Stimulated activated CD8-positive, alpha-beta memory T cell treated with anti-CD3 and anti-CD28 coated beads, Interleukin-2, amount 100 ng/mL, for 1 hour (primary cell): Measurements from ENCODE around the gene ASF1B.

Experiments used
- DNase-seq, 2 donors: peaks; one replicate each; pipeline ENCODE4 v3.0.0-alpha.2; 2020; ENCODE audit warnings: low read depth in 2 of 2

The ASF1B gene

GRCh38 chr19:14088634-14089411 lies 47.6 kb downstream of the ASF1B start:
- DNase-seq = no peak

GRCh38 chr19:14086098-14086497 lies 50.3 kb downstream of the ASF1B start:
- DNase-seq = no peak

GRCh38 chr19:14085309-14085995 lies 50.9 kb downstream of the ASF1B start, which contains the start of gene C19orf67:
Gene C19orf67, minus strand, starts transcription at chr19:14085783. Its CDS starts 156 bp downstream, at chr19:14085627.
- DNase-seq = no peak

GRCh38 chr19:14082675-14082960 lies 53.8 kb downstream of the ASF1B start:
- no peak for DNase-seq

GRCh38 chr19:14081797-14082674 lies 54.4 kb downstream of the ASF1B start:
- no peak for DNase-seq

- peak; percentile 98 for DNase-seq
These were observed 55.2 kb downstream of the ASF1B start for GRCh38 chr19:14080887-14081796.

GRCh38 chr19:14078411-14078810 lies 58.0 kb downstream of the ASF1B start:
- no peak for DNase-seq

- no peak for DNase-seq
These were observed 62.2 kb downstream of the ASF1B start for GRCh38 chr19:14073925-14074838.

GRCh38 chr19:14073261-14073924 lies 63.0 kb downstream of the ASF1B start:
- DNase-seq = peak; percentile 52 to 61

- no peak for DNase-seq
These were observed 63.7 kb downstream of the ASF1B start, which contains the start of gene MISP3 for GRCh38 chr19:14072535-14073260. Gene MISP3, plus strand, starts transcription at chr19:14072786. Its CDS starts 524 bp downstream, at chr19:14073310.

GRCh38 chr19:14070268-14071050 lies 65.9 kb downstream of the ASF1B start:
- no peak for DNase-seq
